WTC11 (cell line): ENCODE data around the gene LUC7L3. TPM values are rescaled to one million over a fixed set of nuclear protein-coding genes. Genes with fewer than 3 reads are reported as not detected.

Experiments used
- ATAC-seq: fragments of 200-7000 bp; cut with Tn5 transposase; 2 replicates; pipeline ENCODE4 v1.10.0; 2021; ENCODE audit warnings: mild to moderate bottlenecking, moderate library complexity
- CTCF ChIA-PET: fragments of 300-600 bp; sonication (Branson Sonifier 250); formaldehyde crosslinking; loops from one replicate; lab custom pipeline; 2021; ENCODE audit warnings: antibody characterized with exemption; lab: Charles Lee
- POLR2A ChIA-PET: fragments of 350-600 bp; sonication (Branson Sonifier 250); formaldehyde crosslinking; loops from one replicate; lab custom pipeline; 2021; ENCODE audit warnings: antibody characterized with exemption; lab: Charles Lee
- DNase-seq: peaks from one replicate; pipeline ENCODE4 v3.0.0; 2021; ENCODE audit warnings: low spot score
- H3K27ac Mint-ChIP-seq: 2 replicates; pipeline ENCODE4 v1.8.0; 2021; ENCODE audit warnings: mixed read lengths
- H3K27me3 Mint-ChIP-seq: 2 replicates; pipeline ENCODE4 v1.8.0; 2021; ENCODE audit warnings: low read depth, mild to moderate bottlenecking, moderate library complexity, mixed read lengths
- H3K36me3 Mint-ChIP-seq: 2 replicates; pipeline ENCODE4 v1.8.0; 2021; ENCODE audit warnings: mixed read lengths
- H3K4me1 Mint-ChIP-seq: 2 replicates; pipeline ENCODE4 v1.8.0; 2022; ENCODE audit warnings: mixed read lengths
- H3K4me3 Mint-ChIP-seq: 2 replicates; pipeline ENCODE4 v1.8.0; 2021; ENCODE audit warnings: mild to moderate bottlenecking, moderate library complexity, mixed read lengths
- H3K9me3 Mint-ChIP-seq: 2 replicates; pipeline ENCODE4 v1.8.0; 2021; ENCODE audit warnings: mixed read lengths
- ATF1 ChIP-seq: sonication (generic); formaldehyde crosslinking; IDR thresholded peaks from 2 replicates; pipeline ENCODE4 v1.8.1; 2023; ENCODE audit warnings: mild to moderate bottlenecking, moderate library complexity, missing genetic modification reagents
- CREM ChIP-seq: sonication (generic); formaldehyde crosslinking; IDR thresholded peaks from 2 replicates; pipeline ENCODE4 v1.8.1; 2022; ENCODE audit warnings: mild to moderate bottlenecking, missing genetic modification reagents, moderate library complexity
- E2F1 ChIP-seq: sonication (generic); formaldehyde crosslinking; IDR thresholded peaks from 2 replicates; pipeline ENCODE4 v1.8.0; 2022; ENCODE audit warnings: mild to moderate bottlenecking, missing genetic modification reagents
- EMX1 ChIP-seq: fragments of 250-450 bp; sonication (Bioruptor Pico); IDR thresholded peaks from 2 replicates; pipeline ENCODE4 v1.8.0; 2021; ENCODE audit warnings: mild to moderate bottlenecking
- ESRRA ChIP-seq: sonication (generic); formaldehyde crosslinking; IDR thresholded peaks from 2 replicates; pipeline ENCODE4 v1.8.1; 2022; ENCODE audit warnings: mild to moderate bottlenecking, missing genetic modification reagents, borderline replicate concordance
- GABPB1 ChIP-seq: sonication (generic); formaldehyde crosslinking; IDR thresholded peaks from 2 replicates; pipeline ENCODE4 v1.8.1; 2023; ENCODE audit warnings: mild to moderate bottlenecking, missing genetic modification reagents
- HMGXB4 ChIP-seq: sonication (generic); formaldehyde crosslinking; IDR thresholded peaks from 2 replicates; pipeline ENCODE4 v1.8.1; 2023; ENCODE audit warnings: mild to moderate bottlenecking, moderate library complexity, missing genetic modification reagents
- MAX ChIP-seq: sonication (generic); formaldehyde crosslinking; IDR thresholded peaks from 2 replicates; pipeline ENCODE4 v1.8.0; 2022; ENCODE audit warnings: mild to moderate bottlenecking, missing genetic modification reagents
- NFE2L1 ChIP-seq: sonication (generic); formaldehyde crosslinking; IDR thresholded peaks from 2 replicates; pipeline ENCODE4 v1.8.1; 2023; ENCODE audit warnings: missing genetic modification reagents
- NR1H2 ChIP-seq: sonication (generic); formaldehyde crosslinking; IDR thresholded peaks from 2 replicates; pipeline ENCODE4 v1.9.0; 2021; ENCODE audit warnings: mild to moderate bottlenecking, moderate library complexity, missing genetic modification reagents
- OVOL2 ChIP-seq: fragments of 250-450 bp; sonication (Bioruptor Pico); IDR thresholded peaks from 2 replicates; pipeline ENCODE4 v1.9.0; 2021; ENCODE audit warnings: mild to moderate bottlenecking, borderline replicate concordance
- SOX15 ChIP-seq: fragments of 250-450 bp; sonication (Bioruptor Pico); IDR thresholded peaks from 2 replicates; pipeline ENCODE4 v1.9.0; 2021; ENCODE audit warnings: mild to moderate bottlenecking
- SP1 ChIP-seq: sonication (generic); formaldehyde crosslinking; conservative IDR thresholded peaks from 2 replicates; pipeline ENCODE4 v1.8.1; 2022; ENCODE audit warnings: missing genetic modification reagents
- ZNF281 ChIP-seq: sonication (generic); formaldehyde crosslinking; IDR thresholded peaks from 2 replicates; pipeline ENCODE4 v1.8.0; 2023; ENCODE audit warnings: mild to moderate bottlenecking, missing genetic modification reagents
- ZNF416 ChIP-seq: fragments of 250-450 bp; sonication (Bioruptor Pico); IDR thresholded peaks from 2 replicates; pipeline ENCODE4 v1.9.0; 2021; ENCODE audit warnings: mild to moderate bottlenecking, inconsistent platforms
- ZSCAN18 ChIP-seq: fragments of 250-450 bp; sonication (Bioruptor Pico); IDR thresholded peaks from 2 replicates; pipeline ENCODE4 v2.1.2; 2022; ENCODE audit warnings: mild to moderate bottlenecking, moderate library complexity
- total RNA-seq: library from RNA; stranded (reverse); gene quantifications from 3 replicates; pipeline ENCODE4 v1.2.3, GENCODE V29; 2021
- TF ChIP-seq, protein P1 (sequence below): sonication (generic); formaldehyde crosslinking; IDR thresholded peaks from 2 replicates; pipeline ENCODE4 v1.8.0; 2022; ENCODE audit warnings: mild to moderate bottlenecking, missing genetic modification reagents
- TF ChIP-seq, protein P2 (sequence below): fragments of 250-450 bp; sonication (Bioruptor Pico); IDR thresholded peaks from 2 replicates; pipeline ENCODE4 v1.9.0; 2021; ENCODE audit warnings: moderate library complexity, mild to moderate bottlenecking, inconsistent platforms, borderline replicate concordance
- TF ChIP-seq, protein P3 (sequence below): sonication (generic); formaldehyde crosslinking; IDR thresholded peaks from 2 replicates; pipeline ENCODE4 v1.8.1; 2022; ENCODE audit warnings: missing genetic modification reagents, borderline replicate concordance
- TF ChIP-seq, protein P4 (sequence below): sonication (generic); formaldehyde crosslinking; IDR thresholded peaks from 2 replicates; pipeline ENCODE4 v1.8.1; 2023; ENCODE audit warnings: mild to moderate bottlenecking, missing genetic modification reagents, moderate library complexity

LUC7L3 gene
- total RNA-seq, 1 experiment from 2014 or later: 190 TPM

- H3K4me3 Mint-ChIP-seq: no peak overlapping the region
- TF ChIP-seq NFE2L1 (CRISPR knock-in tag) (no peak), SOX15 (no peak), EMX1 (no peak), SP1 (CRISPR knock-in tag) (no peak), OVOL2 (CRISPR knock-in tag) (no peak), ZSCAN18 (no peak), ZNF281 (CRISPR knock-in tag) (no peak), E2F1 (CRISPR knock-in tag) (no peak), NR1H2 (no peak), ESRRA (CRISPR knock-in tag) (no peak), ZNF416 (CRISPR knock-in tag) (no peak)
- TF ChIP-seq, protein P1, sequence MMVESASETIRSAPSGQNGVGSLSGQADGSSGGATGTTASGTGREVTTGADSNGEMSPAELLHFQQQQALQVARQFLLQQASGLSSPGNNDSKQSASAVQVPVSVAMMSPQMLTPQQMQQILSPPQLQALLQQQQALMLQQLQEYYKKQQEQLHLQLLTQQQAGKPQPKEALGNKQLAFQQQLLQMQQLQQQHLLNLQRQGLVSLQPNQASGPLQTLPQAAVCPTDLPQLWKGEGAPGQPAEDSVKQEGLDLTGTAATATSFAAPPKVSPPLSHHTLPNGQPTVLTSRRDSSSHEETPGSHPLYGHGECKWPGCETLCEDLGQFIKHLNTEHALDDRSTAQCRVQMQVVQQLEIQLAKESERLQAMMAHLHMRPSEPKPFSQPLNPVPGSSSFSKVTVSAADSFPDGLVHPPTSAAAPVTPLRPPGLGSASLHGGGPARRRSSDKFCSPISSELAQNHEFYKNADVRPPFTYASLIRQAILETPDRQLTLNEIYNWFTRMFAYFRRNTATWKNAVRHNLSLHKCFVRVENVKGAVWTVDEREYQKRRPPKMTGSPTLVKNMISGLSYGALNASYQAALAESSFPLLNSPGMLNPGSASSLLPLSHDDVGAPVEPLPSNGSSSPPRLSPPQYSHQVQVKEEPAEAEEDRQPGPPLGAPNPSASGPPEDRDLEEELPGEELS (CRISPR knock-in tag): no peak
- TF ChIP-seq, protein P2, sequence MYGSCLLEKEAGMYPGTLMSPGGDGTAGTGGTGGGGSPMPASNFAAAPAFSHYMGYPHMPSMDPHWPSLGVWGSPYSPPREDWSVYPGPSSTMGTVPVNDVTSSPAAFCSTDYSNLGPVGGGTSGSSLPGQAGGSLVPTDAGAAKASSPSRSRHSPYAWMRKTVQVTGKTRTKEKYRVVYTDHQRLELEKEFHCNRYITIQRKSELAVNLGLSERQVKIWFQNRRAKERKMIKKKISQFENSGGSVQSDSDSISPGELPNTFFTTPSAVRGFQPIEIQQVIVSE (CRISPR knock-in tag): no peak
- TF ChIP-seq, protein P3, sequence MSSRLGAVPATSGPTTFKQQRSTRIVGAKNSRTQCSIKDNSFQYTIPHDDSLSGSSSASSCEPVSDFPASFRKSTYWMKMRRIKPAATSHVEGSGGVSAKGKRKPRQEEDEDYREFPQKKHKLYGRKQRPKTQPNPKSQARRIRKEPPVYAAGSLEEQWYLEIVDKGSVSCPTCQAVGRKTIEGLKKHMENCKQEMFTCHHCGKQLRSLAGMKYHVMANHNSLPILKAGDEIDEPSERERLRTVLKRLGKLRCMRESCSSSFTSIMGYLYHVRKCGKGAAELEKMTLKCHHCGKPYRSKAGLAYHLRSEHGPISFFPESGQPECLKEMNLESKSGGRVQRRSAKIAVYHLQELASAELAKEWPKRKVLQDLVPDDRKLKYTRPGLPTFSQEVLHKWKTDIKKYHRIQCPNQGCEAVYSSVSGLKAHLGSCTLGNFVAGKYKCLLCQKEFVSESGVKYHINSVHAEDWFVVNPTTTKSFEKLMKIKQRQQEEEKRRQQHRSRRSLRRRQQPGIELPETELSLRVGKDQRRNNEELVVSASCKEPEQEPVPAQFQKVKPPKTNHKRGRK (CRISPR knock-in tag): no peak
- TF ChIP-seq, all 79 proteins: peak for 0
- Mint-ChIP-seq H3K27me3 (no peaks in the 10 kb centered on the region), H3K9me3 (no peaks in the 10 kb centered on the region), H3K27ac (peak overlapping the region; percentile 82; the same call in 1 of the 2 replicates), H3K4me1 (peaks cover 29% of the 10 kb centered on the region), H3K36me3 (no peaks in the 10 kb centered on the region)
- ATAC-seq (no peak), DNase-seq (no peak)
- ChIA-PET POLR2A (no interaction called here), CTCF (no interaction called here)
Observed at GRCh38 chr17:50710650-50711049, 8.8 kb upstream of the LUC7L3 start.

DNA sequence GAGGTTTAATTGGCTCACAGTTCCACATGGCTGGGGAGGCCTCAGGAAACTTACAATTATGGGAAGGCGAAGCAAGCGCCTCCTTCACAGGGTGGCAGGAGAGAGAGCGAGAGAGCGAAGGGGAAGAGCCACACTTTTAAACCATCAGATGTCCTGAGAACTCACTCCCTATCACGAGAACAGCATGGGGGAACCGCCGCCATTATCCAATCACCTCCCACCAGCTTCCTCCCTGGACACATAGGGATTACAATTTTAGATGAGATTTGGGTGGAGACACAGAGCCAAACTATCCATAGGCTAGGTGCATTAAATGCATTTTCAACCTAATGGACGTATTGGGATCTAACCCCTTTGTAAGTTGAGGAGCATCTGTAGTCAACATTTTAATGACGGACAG lies 6.8 kb upstream of the LUC7L3 start:
- no peak for TF ChIP-seq ATF1 (CRISPR knock-in tag)
- TF ChIP-seq, protein P4, sequence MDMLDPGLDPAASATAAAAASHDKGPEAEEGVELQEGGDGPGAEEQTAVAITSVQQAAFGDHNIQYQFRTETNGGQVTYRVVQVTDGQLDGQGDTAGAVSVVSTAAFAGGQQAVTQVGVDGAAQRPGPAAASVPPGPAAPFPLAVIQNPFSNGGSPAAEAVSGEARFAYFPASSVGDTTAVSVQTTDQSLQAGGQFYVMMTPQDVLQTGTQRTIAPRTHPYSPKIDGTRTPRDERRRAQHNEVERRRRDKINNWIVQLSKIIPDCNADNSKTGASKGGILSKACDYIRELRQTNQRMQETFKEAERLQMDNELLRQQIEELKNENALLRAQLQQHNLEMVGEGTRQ (CRISPR knock-in tag): no peak
- no peak for TF ChIP-seq MAX (CRISPR knock-in tag)
- TF ChIP-seq CREM (CRISPR knock-in tag): no peak
- TF ChIP-seq, protein P1 (CRISPR knock-in tag): no peak
- no peak for TF ChIP-seq HMGXB4 (CRISPR knock-in tag)
- TF ChIP-seq GABPB1 (CRISPR knock-in tag): no peak
- H3K4me1 Mint-ChIP-seq: peaks cover 29% of the 10 kb centered on the region
- H3K9me3 Mint-ChIP-seq: no peaks in the 10 kb centered on the region
- H3K27ac Mint-ChIP-seq: no peak overlapping the region
- no peaks in the 10 kb centered on the region for H3K27me3 Mint-ChIP-seq
- no peaks in the 10 kb centered on the region for H3K36me3 Mint-ChIP-seq
- no peak overlapping the region for H3K4me3 Mint-ChIP-seq
- DNase-seq (no peak), ATAC-seq (no peak)
- POLR2A ChIA-PET: interaction anchor here (0.6 kb wide), 1 partner anchor 52 kb away, joined by 3 read pairs; no protein-coding TSS in a partner anchor
- CTCF ChIA-PET: interaction anchor here (0.6 to 0.7 kb wide), 2 partner anchors 41 to 110 kb away, joined by 3 read pairs; no protein-coding TSS in a partner anchor
